A549 (cell line): ENCODE results near the gene PPFIA2.

Experiments used
- CEBPB ChIP-seq, 2 experiments: fragments of >200 bp in 1 of 2; sonication (Bioruptor Twin) in 1 of 2; formaldehyde crosslinking in 1 of 2; IDR thresholded peaks; 2 replicates each; pipeline ENCODE4 v1.6.1; 2012 to 2016
- CTCF ChIP-seq: fragments of >200 bp; sonication (Bioruptor Twin); formaldehyde crosslinking; IDR thresholded peaks from 3 replicates; pipeline ENCODE4 v1.5.1; 2016
- EHMT2 ChIP-seq: fragments of 200-600 bp; sonication (generic); IDR thresholded peaks from 2 replicates; pipeline ENCODE4 v1.6.1; 2016; ENCODE audit warnings: antibody characterized with exemption, low read depth, mild to moderate bottlenecking, moderate library complexity
- EP300 ChIP-seq, 2 experiments: fragments of >200 bp; sonication (Bioruptor Twin); formaldehyde crosslinking; IDR thresholded peaks; 2 replicates in 1 of 2; 3 replicates in 1 of 2; pipeline ENCODE4 v1.6.1; 2016 to 2017
- FOSL2 ChIP-seq, 2 experiments: fragments of 450-650 bp in 1 of 2; fragments of >200 bp in 1 of 2; sonication (Bioruptor Twin) in 1 of 2; formaldehyde crosslinking; IDR thresholded peaks; 2 replicates each; pipeline versions ENCODE4 v1.5.0 to v1.6.1; 2016 to 2020; ENCODE audit warnings: mild to moderate bottlenecking in 1 of 2, moderate library complexity in 1 of 2
- KDM1A ChIP-seq: fragments of 200-600 bp; sonication (generic); IDR thresholded peaks from 2 replicates; pipeline ENCODE4 v1.6.1; 2016; ENCODE audit warnings: low read depth, mild to moderate bottlenecking
- MAFK ChIP-seq: fragments of 450-650 bp; IDR thresholded peaks from 2 replicates; pipeline ENCODE4 v1.6.1; 2014; ENCODE audit not compliant: partially characterized antibody
- MAX ChIP-seq: IDR thresholded peaks from 2 replicates; pipeline ENCODE4 v1.6.1; 2012
- NPAS2 ChIP-seq: fragments of 250-450 bp; sonication (Bioruptor Pico); IDR thresholded peaks from 2 replicates; pipeline ENCODE4 v1.8.0; 2022; ENCODE audit warnings: mild to moderate bottlenecking, moderate library complexity, borderline replicate concordance
- POLR2A ChIP-seq: IDR thresholded peaks from 2 replicates; pipeline ENCODE4 v1.6.1; 2012; ENCODE audit warnings: mild to moderate bottlenecking, low read length
- RARB ChIP-seq: fragments of 250-450 bp; sonication (Bioruptor Pico); IDR thresholded peaks from 2 replicates; pipeline ENCODE4 v1.8.0; 2021; ENCODE audit warnings: mild to moderate bottlenecking, moderate library complexity
- RFX5 ChIP-seq: fragments of 450-650 bp; IDR thresholded peaks from 2 replicates; pipeline ENCODE4 v1.7.1; 2014; ENCODE audit warnings: antibody characterized with exemption, mild to moderate bottlenecking, moderate library complexity
- SREBF2 ChIP-seq: fragments of 450-650 bp; IDR thresholded peaks from 2 replicates; pipeline ENCODE4 v1.6.1; 2014; ENCODE audit warnings: mild to moderate bottlenecking, moderate library complexity
- ZSCAN20 ChIP-seq: fragments of 250-450 bp; sonication (Bioruptor Pico); IDR thresholded peaks from 2 replicates; pipeline ENCODE4 v1.8.0; 2022; ENCODE audit warnings: mild to moderate bottlenecking, moderate library complexity

GRCh38 chr12:81729781-81730180 is 29.4 kb downstream of the PPFIA2 start:
- no peak for TF ChIP-seq POLR2A
- TF ChIP-seq SREBF2: no peak
- no peak for TF ChIP-seq EP300 (IDR thresholded peaks at IDR 0.05)
- no peak for TF ChIP-seq CTCF
- no peak for TF ChIP-seq MAX
- TF ChIP-seq FOSL2 (IDR thresholded peaks at IDR 0.05): no peak
- TF ChIP-seq FOSL2 (CRISPR knock-in tag; IDR thresholded peaks at IDR 0.05): no peak
- TF ChIP-seq CEBPB (IDR thresholded peaks at IDR 0.05): no peak
- no peak for TF ChIP-seq NPAS2 (CRISPR knock-in tag)
- no peak for TF ChIP-seq KDM1A
- TF ChIP-seq EHMT2: no peak
- no peak for TF ChIP-seq MAFK
- TF ChIP-seq RFX5: no peak
- no peak for TF ChIP-seq RARB (CRISPR knock-in tag)
- TF ChIP-seq ZSCAN20 (CRISPR knock-in tag): no peak
